HCT116 (cell line): ENCODE results near the gene POLG. TPM values are rescaled to one million over a fixed set of nuclear protein-coding genes. Genes with fewer than 3 reads are reported as not detected.

ENCODE experiments used
- ATAC-seq: fragments of 200-7000 bp; cut with Tn5 transposase; 2 replicates; pipeline ENCODE4 v1.9.1; 2020; ENCODE audit warnings: mild to moderate bottlenecking, moderate library complexity
- BruUV-seq: library from RNA; stranded (reverse); fragments of 400-500 nt; replicated peaks from 2 replicates; lab custom pipeline; 2021; lab: Mats Ljungman, UMichigan
- CTCF ChIA-PET: fragments of 300-600 bp; sonication (Branson Sonifier 250); formaldehyde crosslinking; loops from one replicate; lab custom pipeline; 2021; ENCODE audit warnings: antibody characterized with exemption; lab: Charles Lee
- POLR2A ChIA-PET: fragments of 300-600, 350-600 bp; sonication (Branson Sonifier 250); formaldehyde crosslinking; loops from one replicate; lab custom pipeline; 2021; ENCODE audit warnings: antibody characterized with exemption; lab: Charles Lee
- RAD21 ChIA-PET, 2 experiments: fragments of 300-600 bp; sonication (Branson Sonifier 250); formaldehyde crosslinking; loops; one replicate each; lab custom pipeline; 2023; ENCODE audit warnings: low total read pairs in 2 of 2; ENCODE audit not compliant: uncharacterized antibody in 2 of 2, unreplicated experiment in 2 of 2, low non-redundant PET in 1 of 2; lab: Charles Lee
- DNase-seq: peaks from one replicate; pipeline ENCODE4 v3.0.0-alpha.2; 2010; ENCODE audit warnings: low read depth, low spot score
- H2AFZ ChIP-seq: fragments of 200-600 bp; shearing (Covaris generic), sonication (generic); 2 replicates; pipeline ENCODE4 v1.6.1; 2017; ENCODE audit warnings: low read depth, mixed run types, mixed read lengths, antibody characterized with exemption, low read length; ENCODE audit not compliant: poor library complexity, severe bottlenecking
- H3K27ac ChIP-seq: 2 replicates; pipeline ENCODE4 v1.5.1; 2012; ENCODE audit warnings: low read depth, low read length
- H3K27me3 ChIP-seq: fragments of 200-600 bp; sonication (generic); 2 replicates; pipeline ENCODE4 v1.6.1; 2016; ENCODE audit warnings: mixed run types, low read length, mixed read lengths; ENCODE audit not compliant: insufficient read depth
- H3K36me3 ChIP-seq, 2 experiments: fragments of 200-500 bp in 1 of 2; fragments of 200-600 bp in 1 of 2; sonication (Bioruptor generic) in 1 of 2; sonication (generic) in 1 of 2; 2 replicates each; pipeline versions ENCODE4 v1.5.1 to v1.6.1; 2014 to 2016; ENCODE audit warnings: low read length in 2 of 2, inconsistent platforms in 1 of 2, mixed read lengths in 1 of 2, mixed run types in 1 of 2; ENCODE audit not compliant: insufficient read depth in 2 of 2, control insufficient read depth in 1 of 2
- H3K4me1 ChIP-seq, 2 experiments: fragments of 200-600 bp in 1 of 2; sonication (generic) in 1 of 2; 2 replicates each; pipeline versions ENCODE4 v1.5.1 to v1.6.1; 2012 to 2017; ENCODE audit warnings: low read length in 2 of 2, inconsistent platforms in 1 of 2, mild to moderate bottlenecking in 1 of 2, mixed read lengths in 1 of 2, mixed run types in 1 of 2, moderate library complexity in 1 of 2; ENCODE audit not compliant: insufficient read depth in 2 of 2, control insufficient read depth in 1 of 2
- H3K4me2 ChIP-seq: fragments of 200-600 bp; sonication (generic); 2 replicates; pipeline ENCODE4 v1.6.1; 2017; ENCODE audit warnings: mixed run types, low read length, mixed read lengths
- H3K4me3 ChIP-seq, 2 experiments: fragments of 200-600 bp in 1 of 2; sonication (generic) in 1 of 2; replicated peaks in 1 of 2; 2 replicates each; pipeline ENCODE4 v1.5.1; 2011 to 2016; ENCODE audit warnings: low read length in 2 of 2, control low read depth in 1 of 2, low read depth in 1 of 2, mild to moderate bottlenecking in 1 of 2, mixed read lengths in 1 of 2, mixed run types in 1 of 2
- H3K79me2 ChIP-seq: fragments of 200-600 bp; sonication (generic); 2 replicates; pipeline ENCODE4 v1.6.1; 2017; ENCODE audit warnings: mild to moderate bottlenecking, mixed run types, low read length, moderate library complexity, mixed read lengths; ENCODE audit not compliant: insufficient read depth
- H3K9ac ChIP-seq: fragments of 200-600 bp; sonication (generic); 2 replicates; pipeline ENCODE4 v1.6.1; 2016; ENCODE audit warnings: low read length, mixed read lengths
- H3K9me2 ChIP-seq: fragments of 200-600 bp; sonication (generic), shearing (Covaris generic); 2 replicates; pipeline ENCODE4 v1.6.1; 2017; ENCODE audit warnings: mixed run types, mild to moderate bottlenecking, moderate library complexity; ENCODE audit not compliant: insufficient read depth
- H3K9me3 ChIP-seq, 2 experiments: fragments of 200-500 bp in 1 of 2; fragments of 200-600 bp in 1 of 2; sonication (Bioruptor generic) in 1 of 2; sonication (generic) in 1 of 2; 2 replicates each; pipeline ENCODE4 v1.6.1; 2014 to 2017; ENCODE audit warnings: low read length in 2 of 2, mixed read lengths in 2 of 2, inconsistent platforms in 1 of 2, low read depth in 1 of 2, mild to moderate bottlenecking in 1 of 2, mixed run types in 1 of 2, moderate library complexity in 1 of 2; ENCODE audit not compliant: control insufficient read depth in 1 of 2, insufficient read depth in 1 of 2
- H4K20me1 ChIP-seq: fragments of 200-600 bp; sonication (generic), shearing (Covaris generic); 2 replicates; pipeline ENCODE4 v1.6.1; 2017; ENCODE audit warnings: mixed run types, mild to moderate bottlenecking, moderate library complexity; ENCODE audit not compliant: insufficient read depth
- CEBPB ChIP-seq: IDR thresholded peaks from 2 replicates; pipeline ENCODE4 v1.6.1; 2012; ENCODE audit warnings: low read depth
- ELF1 ChIP-seq: IDR thresholded peaks from 2 replicates; pipeline ENCODE4 v1.6.1; 2012; ENCODE audit warnings: low read depth, borderline replicate concordance
- EZH2phosphoT487 ChIP-seq: fragments of 200-600 bp; IDR thresholded peaks from 2 replicates; pipeline ENCODE4 v1.6.1; 2018; ENCODE audit warnings: antibody characterized with exemption, borderline replicate concordance
- FOSL1 ChIP-seq: IDR thresholded peaks from 2 replicates; pipeline ENCODE4 v1.6.1; 2012; ENCODE audit warnings: low read depth
- JUND ChIP-seq: IDR thresholded peaks from 2 replicates; pipeline ENCODE4 v1.6.1; 2012
- MAX ChIP-seq: IDR thresholded peaks from 2 replicates; pipeline ENCODE4 v1.6.1; 2012
- POLR2A ChIP-seq: IDR thresholded peaks from 2 replicates; pipeline ENCODE4 v1.7.0; 2011; ENCODE audit warnings: borderline replicate concordance; ENCODE audit not compliant: insufficient read depth, insufficient read length; ENCODE audit errors: extremely low read depth
- SIN3A ChIP-seq: IDR thresholded peaks from 2 replicates; pipeline ENCODE4 v1.6.1; 2012; ENCODE audit warnings: low read depth
- SP1 ChIP-seq: IDR thresholded peaks from 2 replicates; pipeline ENCODE4 v1.6.1; 2012; ENCODE audit warnings: low read depth
- TCF7L2 ChIP-seq: IDR thresholded peaks from 2 replicates; pipeline ENCODE4 v1.7.0; 2011; ENCODE audit warnings: borderline replicate concordance, inconsistent platforms; ENCODE audit not compliant: insufficient read depth, insufficient read length; ENCODE audit errors: extremely low read depth
- ZBTB33 ChIP-seq: IDR thresholded peaks from 2 replicates; pipeline ENCODE4 v1.6.1; 2011; ENCODE audit warnings: mild to moderate bottlenecking, low read length, moderate library complexity; ENCODE audit not compliant: insufficient replicate concordance; ENCODE audit errors: extremely low read depth
- ZFX ChIP-seq: fragments of 450-650 bp; IDR thresholded peaks from 2 replicates; pipeline ENCODE4 v1.6.1; 2017
- intact Hi-C: fragments of 100-400 bp; cut with micrococcal nuclease; formaldehyde crosslinking; loops from 2 replicates; pipeline ENCODE4 v1.10.0; 2022
- total RNA-seq: library from RNA; stranded (reverse); gene quantifications from one replicate; pipeline ENCODE4 v1.2.1, GENCODE V29; 2021; ENCODE audit not compliant: unreplicated experiment

POLG gene
- total RNA-seq, 1 experiment from 2014 or later = 72.7 TPM

- Histone ChIP-seq H4K20me1 (no peaks in the 10 kb centered on the region), H3K9ac (no peak overlapping the region), H3K4me1 (no peaks in the 10 kb centered on the region), H3K27ac (no peak overlapping the region), H3K79me2 (no peaks in the 10 kb centered on the region), H3K27me3 (peaks cover 9% of the 10 kb centered on the region; the same call in 1 of the 2 replicates), H3K36me3 (no peaks in the 10 kb centered on the region), H3K4me3 (no peak overlapping the region), H3K9me3 (no peaks in the 10 kb centered on the region), H3K4me2 (no peak overlapping the region), H2AFZ (no peak overlapping the region), H3K9me2 (no peaks in the 10 kb centered on the region)
- BruUV-seq = no TSS peak
- ATAC-seq (no peak), DNase-seq (no peak)
- intact Hi-C loops = no loop called here
- ChIA-PET POLR2A (no interaction called here), CTCF (interaction anchor here (2.0 kb wide), 1 partner anchor 13 kb away, joined by 10 read pairs; no protein-coding TSS in a partner anchor), RAD21 (no interaction called here)
- TF ChIP-seq MAX (no peak), SIN3A (no peak), ZBTB33 (no peak), ZFX (no peak), ELF1 (no peak), FOSL1 (no peak), POLR2A (no peak)
Observed at GRCh38 chr15:89371228-89372044, 36.8 kb upstream of the POLG start.

GRCh38 chr15:89370978-89371227, 36.3 kb upstream of the POLG start:
- BruUV-seq = no TSS peak
- intact Hi-C loops = no loop called here
- Histone ChIP-seq H4K20me1 (no peaks in the 10 kb centered on the region), H3K9me3 (no peaks in the 10 kb centered on the region), H3K4me2 (no peak overlapping the region), H3K36me3 (no peaks in the 10 kb centered on the region), H3K4me3 (no peak overlapping the region), H3K9ac (no peak overlapping the region), H3K4me1 (no peaks in the 10 kb centered on the region), H3K9me2 (no peaks in the 10 kb centered on the region), H3K27me3 (peaks cover 9% of the 10 kb centered on the region; the same call in 1 of the 2 replicates), H3K27ac (no peak overlapping the region), H2AFZ (no peak overlapping the region), H3K79me2 (no peaks in the 10 kb centered on the region)
- ChIA-PET CTCF (no interaction called here), RAD21 (no interaction called here), POLR2A (no interaction called here)
- no peak for ATAC-seq
- no peak for DNase-seq
- TF ChIP-seq SP1 = no peak
- no peak for TF ChIP-seq FOSL1
- no peak for TF ChIP-seq MAX
- TF ChIP-seq TCF7L2 = no peak
- TF ChIP-seq SIN3A = no peak
- TF ChIP-seq ZFX = no peak
- TF ChIP-seq EZH2phosphoT487 = no peak
- TF ChIP-seq CEBPB = no peak
- no peak for TF ChIP-seq JUND
- no peak for TF ChIP-seq ZBTB33
